Measurements from ENCODE around the gene PDLIM7.

Gene PDLIM7

DNA sequence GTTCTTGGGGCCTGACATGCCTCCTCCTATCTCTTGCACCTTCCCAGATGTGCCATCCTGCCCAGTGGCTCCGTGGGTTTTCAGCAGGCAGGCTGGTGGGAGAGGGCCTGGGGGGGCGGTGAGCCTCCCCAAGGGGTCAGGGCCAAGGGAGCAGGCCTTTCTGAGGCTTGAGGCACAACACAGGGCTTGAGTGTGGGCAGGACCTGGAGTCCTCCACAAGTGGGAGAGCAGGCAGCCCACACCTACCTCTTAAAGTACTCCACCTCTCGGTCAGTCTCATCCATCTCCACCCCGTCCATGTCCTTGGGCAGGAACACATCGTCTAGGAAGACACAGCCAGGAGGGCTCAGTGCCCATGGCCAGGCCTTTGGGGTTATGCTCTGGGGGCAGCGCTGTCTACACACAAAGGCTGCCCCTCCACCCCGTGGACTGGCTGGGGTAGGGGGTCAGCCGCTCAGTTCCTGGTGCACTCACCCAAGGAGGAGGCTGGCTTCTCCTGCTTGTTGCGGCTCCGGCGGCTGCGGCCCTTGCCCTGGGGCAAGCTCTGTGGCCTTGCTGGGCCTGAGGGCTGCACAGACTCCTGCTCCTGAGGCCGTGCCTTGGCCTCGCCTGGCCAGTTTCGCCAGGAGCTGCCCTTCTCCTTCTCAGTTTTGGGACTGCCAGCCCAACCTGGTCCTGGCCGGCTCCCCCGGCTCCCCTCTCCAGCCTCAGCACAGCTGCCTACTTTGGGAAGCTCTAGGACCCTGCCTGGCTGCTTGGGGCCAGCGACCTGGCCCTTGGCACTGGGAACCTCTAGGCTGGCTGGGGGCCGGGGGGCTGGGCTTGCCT is 26.5 kb upstream of the PDLIM7 start:
- no peak for DNase-seq

DNA sequence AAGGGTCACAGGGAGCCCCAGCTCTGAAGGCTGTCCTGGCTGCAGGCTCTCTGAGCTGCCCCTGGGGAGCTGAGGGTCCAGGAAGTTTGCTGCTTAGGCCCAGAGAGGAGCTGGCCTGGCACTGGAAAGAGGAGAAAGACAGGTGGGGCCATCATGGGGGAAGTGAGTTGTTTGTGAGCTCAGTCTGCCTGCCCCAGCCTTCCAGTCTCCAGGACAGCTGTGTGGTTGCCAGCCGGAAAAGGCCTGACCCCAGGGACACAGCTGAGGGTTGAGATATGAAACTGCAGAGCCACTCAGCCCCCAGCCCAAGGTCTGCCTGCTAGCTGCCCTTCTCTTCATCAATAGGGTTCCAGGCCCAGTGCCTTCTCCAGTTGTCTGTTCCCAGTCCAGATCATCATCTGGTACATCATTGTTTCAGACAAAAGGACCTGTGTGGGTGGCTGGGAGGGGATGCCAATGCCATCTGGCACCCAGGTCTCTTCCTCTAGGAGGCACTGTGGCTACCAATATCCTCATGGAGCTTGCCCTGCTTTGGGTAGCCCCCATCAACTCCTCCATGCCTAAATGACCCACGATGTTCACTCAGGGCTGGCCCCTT is 23.6 kb upstream of the PDLIM7 start:
- DNase-seq: no peak

- no peak for DNase-seq
Measured at GRCh38 chr5:177520271-177520670, 22.9 kb upstream of the PDLIM7 start.

DNA sequence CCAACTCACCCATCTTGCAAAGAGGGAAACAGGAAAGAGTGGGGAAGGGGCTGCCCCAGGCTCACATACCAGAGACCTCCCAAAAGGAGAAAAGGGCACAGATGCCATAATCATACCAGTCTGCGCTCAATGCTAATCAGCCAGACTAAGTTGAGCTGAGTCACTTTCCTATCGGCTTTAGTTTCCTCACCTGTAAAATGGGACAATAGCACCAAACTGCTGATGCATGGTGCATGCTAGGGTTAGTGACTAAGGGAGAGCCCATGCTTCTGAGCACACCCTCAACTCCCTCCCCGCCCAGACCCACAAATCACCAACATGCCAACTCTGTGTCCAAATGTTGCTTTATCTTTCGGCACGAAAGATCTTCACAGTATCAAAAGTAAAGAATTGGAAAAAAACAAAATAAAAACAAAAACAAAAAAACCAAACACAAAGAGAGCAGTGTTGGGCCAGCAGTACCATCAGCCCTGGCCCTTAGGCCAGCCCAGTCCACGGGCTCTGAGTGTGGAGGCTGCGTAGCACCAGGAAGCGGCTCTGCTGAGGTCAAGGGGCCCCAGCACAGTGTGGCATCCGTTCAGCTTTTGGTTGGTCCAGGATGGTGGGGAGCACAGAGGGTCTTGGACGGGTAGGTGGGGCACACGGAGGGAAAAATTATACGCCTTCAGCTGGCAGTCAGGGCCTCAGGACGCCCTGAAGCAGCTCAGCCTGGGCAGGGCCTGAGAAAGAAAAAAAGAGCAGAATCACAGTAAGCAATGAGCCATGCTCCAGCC is 22.2 kb upstream of the PDLIM7 start:
- no peak for DNase-seq

DNA sequence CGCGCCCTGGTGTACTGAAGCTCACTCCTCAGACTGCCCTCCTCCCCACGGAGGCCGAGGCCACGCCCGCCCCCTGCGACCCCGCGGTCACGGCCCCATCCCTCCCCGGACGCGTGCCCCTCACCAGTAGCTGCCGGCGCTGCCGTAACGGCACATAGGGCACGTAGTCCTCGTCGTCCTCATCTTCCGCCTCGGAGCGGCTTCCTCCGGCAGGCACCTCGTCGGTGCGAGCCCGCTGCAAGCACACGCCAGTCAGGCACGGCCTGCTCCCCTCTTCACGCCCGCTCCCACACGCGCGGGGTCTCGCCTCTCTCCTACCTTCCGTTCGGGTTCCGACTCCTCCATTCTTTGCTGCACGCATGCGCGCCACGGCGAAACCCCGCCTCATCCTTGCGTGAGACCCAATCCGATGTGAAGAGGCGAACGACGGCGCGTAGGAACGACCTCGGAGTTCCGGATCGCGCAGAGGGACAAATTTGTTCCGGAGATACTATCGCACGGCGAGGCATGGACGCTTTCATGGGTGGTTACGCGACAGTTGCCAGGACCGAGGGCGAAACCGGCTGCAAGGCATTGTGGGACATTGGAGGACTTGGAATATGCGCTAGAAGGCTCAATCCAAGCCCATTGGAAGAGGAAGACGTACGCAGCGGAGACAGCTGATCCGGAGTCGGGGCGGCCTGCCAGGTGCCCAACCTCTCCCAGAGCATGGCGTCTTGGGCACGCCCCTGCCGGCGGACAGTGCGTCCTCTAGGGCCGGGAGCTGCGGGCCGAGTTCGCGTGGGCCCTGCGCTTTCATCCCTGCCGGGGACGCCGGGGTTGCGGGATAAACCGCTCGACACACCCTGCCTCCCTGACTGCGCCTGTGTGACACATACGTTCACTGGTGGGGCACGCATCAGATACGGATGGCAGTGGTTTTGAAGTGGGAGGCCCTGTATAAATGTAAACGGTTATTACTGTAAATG is 19.5 kb upstream of the PDLIM7 start, which contains the start of gene DDX41:
TSS of gene DDX41 (minus strand) at position 361 of the 968 bp plus-strand sequence. CDS start at position 345, 16 bp downstream.
- peak; percentile 95 for DNase-seq

DNA sequence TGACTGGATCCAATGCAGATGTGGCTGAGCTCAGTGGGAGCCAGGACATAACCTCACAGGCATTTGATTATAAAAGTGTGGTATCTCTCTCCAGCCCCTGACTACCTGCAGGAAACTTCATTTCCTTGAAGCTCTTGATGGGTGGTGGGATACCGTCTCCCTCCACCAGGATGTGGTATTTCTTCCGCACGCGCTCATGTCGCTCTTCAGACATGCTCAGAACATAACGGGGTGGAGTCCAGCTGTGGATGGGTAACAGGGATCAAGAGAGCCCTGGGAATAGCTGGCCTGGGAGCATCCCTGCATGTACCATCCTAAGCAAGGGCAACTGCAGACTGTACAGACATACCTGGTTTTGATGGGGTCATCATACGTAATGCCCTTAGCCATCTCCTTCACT is 18.2 kb upstream of the PDLIM7 start:
- no peak for DNase-seq

DNA sequence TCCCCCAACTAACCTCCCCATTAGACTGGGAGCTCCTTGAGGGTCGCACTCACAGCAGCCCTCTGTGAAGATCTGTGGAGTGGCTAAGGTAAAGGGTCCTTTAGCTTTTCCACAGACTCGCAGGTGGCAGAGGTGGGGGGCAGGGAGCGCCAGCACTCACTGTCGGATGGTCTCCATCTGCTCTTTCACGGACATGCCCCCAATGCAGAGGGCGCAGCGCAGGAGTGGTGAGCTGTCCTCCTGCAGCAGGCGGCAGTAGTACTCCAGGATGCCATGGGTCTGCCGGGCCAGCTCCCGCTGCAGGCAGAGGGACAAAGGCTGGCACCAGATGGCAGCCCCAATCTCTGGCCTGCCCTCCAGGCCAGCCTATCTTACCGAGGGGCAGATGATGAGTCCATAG is 17.1 kb upstream of the PDLIM7 start:
- DNase-seq: no peak

DNA sequence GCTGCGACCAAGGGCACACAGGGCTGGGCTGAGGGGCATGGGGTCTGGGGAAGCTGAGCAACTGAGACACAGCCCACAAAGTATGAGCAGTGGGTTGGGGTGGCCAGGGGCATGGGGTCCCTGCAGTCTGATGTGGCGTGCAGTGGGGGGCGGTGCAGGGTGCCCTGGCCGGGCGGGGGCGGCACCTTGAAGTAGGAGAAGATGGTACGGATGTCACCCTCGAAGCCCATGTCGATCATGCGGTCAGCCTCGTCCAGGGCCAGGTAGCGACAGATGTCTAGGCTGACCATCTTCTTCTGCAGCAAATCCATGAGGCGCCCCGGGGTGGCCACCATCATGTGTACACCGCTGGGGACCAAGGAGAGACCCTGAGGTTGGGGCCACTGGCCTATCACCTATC is 16.1 kb upstream of the PDLIM7 start:
- no peak for DNase-seq

DNA sequence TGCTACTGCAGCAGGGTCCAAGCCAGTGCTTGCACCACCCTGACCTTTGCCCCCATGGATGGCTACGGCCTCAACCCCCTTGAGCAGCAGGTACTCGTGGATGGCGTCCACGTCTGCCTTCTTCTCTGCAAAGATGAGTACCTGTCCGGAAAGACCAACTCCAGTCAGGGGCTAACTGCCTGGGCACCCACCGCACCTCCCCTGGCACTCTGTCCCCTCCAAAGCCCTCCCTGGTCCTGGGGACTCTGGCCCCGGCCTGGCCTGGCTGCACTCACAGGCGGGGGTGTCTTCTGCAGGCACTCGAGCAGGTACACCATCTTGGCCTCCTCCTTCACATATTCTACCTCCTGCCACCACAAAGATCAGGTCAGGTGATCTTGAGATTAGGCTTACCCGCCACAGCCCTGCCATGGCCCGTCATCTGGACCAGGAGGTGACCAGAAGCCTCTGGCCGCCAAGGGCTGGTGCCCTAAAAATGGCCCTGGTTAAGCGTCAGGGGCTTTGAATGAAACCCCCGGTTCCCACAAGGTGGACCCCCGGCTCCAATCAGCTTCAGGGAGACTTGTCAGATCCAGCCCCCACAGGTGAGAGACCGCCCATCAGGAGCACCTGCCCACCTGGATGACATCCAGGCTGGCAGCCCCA is 15.5 kb upstream of the PDLIM7 start:
- no peak for DNase-seq

DNA sequence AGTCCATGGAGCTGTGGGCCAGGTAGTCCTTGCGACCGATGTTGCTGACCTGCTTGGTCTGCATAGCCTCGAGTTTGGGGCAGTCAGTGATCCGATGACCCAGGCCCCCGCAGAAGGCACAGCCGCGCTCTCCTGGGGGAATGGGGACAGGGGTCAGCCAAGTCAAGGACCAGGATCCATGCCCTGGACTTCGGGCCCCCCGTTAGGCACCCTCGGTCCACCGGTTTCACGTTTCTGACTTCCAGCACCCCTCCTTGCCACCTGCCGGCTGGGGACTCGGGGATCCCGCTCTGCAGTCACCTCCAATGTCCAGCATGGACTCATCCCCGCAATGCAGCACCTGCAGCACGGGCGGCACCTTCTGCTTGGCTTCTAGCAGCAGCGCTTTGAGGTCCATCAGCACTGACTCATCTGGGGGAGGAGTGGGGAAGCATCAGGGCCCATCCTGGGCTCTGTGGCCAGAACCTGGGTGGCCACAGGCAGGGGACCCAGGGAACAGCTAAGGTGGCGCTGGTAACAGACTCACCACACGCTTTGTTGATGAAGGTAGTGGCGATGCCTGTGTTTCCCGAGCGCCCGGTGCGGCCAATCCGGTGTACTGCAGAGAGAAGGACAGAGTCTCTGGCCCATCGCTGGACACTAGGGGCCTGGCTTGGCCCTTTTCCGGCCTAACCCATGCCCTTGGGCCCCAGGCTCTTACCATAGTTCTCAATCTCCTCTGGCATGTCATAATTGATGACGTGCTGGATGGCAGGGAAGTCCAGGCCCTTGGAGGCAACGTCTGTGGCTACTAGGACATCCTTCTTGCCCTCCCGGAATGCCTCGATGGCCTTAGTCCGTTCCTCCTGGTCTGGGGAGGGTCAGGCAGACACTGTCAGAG is 14.6 kb upstream of the PDLIM7 start:
- no peak for DNase-seq

GRCh38 chr5:177511181-177511580 is 13.8 kb upstream of the PDLIM7 start:
- no peak for DNase-seq

DNA sequence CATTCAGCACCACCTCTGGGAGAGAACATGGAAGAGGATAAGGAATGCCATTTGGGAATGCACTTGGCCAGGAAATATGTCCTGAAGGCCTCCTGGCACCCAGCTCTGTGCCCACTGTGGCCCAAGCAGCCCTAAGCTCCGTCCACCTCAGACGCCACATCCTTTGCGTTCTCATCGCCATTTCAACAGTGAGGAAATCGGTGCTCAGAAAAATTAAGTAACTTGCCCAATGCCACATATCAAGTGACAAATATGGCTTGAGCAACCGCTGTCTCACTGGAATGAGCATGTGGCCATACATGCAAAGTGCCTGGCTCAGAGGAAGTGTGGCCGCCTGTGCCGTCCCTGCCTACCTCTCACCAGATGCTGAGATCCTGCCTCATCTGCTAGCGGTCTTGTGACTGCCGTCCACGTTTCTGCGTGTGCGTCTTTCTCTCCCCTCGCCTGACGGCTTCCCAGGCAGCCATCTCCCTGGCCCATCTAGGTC is 13.2 kb upstream of the PDLIM7 start:
- DNase-seq: no peak

DNA sequence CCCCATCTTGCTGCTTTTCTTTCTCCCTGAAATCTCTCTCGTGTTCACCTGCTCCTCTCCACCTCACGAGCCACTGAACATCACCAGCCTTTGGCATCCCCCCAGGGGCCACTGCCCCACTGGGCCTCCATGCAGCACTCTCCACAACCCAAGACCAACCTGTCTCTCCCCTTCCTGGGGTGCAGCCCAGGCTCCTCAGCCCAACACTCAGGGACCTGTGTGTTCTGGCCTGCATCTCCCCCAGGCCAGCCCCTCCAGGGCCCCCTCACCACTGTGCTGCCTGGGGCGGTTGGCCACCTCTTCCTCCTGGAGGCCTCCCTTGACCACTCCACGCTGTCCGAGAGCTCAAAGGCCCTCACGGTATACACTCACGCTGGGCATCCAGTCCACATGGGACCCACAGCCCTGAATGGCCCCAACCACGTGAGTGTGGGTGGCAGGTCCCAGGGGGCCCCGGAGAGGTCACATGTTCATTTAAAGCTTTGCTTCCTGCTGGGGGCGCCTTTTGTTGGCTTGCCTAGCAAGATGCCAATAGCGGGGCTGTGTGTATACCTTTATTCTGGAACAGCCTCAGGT is 12.7 kb upstream of the PDLIM7 start:
- DNase-seq: no peak

DNA sequence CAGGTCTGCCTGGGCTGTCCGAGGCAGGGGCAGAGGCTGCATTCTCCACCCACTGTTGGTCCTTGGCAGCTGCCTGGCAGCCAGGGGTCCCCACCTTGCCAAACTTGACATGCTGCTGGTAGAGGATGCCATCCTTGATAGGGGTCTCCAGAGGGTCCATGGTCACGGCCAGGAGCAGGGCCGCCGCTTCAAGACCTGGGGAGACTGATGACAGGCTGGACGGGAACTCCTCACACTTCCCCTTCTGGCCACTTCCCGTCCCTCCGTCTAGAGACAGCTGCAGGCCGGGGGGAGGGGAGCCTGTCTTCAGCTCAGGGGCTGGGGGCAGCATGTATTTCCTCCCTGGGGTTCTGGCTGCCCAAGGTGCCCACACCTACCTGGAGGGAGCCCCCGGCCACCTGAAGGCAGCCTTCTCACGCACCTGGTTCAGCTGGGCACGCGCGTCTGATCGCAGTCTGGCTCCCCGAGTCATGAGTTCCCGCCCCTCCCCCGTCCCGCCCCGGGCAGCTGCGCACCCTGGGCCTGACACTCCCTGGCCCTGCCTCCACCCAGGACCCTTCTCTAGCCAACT is 12.1 kb upstream of the PDLIM7 start, which contains the start of gene DOK3:
TSS of gene DOK3 (minus strand) at position 446 of the 571 bp plus-strand sequence. CDS start at position 160, 286 bp downstream.
- DNase-seq: no peak

- DNase-seq: no peak
Measured at GRCh38 chr5:177508837-177509236, 11.4 kb upstream of the PDLIM7 start.

DNA sequence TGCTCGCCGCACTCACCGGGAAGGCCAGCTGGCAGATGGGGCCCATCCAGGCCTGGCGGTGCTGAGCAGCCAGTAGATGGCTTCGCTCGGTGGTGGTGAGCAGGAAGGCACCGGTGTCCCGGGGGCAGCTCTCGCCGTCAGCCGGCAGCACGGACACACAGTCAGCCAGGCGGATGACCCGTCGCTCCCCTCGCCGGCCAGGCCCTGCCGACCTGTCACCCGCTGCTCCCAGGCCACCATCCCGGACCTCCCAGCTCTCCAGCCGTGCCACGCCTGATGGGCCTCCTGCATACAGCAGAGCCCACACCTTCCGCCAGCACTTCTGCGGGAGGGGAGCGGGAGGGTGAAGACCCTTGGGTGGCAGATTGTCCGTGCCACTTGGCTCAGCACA is 10.8 kb upstream of the PDLIM7 start:
- DNase-seq: no peak

- DNase-seq: no peak
Measured at GRCh38 chr5:177507596-177508220, 10.3 kb upstream of the PDLIM7 start.

DNA sequence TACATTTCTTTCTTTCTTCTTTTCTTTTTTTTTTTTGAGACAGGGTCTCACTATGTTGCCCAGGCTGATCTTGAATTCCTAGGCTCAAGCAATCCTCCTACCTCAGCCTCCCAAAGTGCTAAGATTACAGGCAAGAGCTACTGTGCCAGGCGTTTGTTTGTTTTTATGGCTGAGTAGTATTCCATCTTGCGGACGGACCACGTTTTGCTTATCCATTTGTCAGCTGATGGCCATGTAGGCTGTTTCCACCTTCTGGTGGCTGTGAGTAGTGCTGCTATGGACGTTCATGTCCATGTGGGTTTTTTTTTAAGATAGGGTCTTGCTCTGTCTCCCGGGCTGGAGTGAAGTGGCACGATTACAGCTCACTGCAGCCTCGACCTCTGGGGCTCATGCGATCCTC is 9.8 kb upstream of the PDLIM7 start:
- DNase-seq: no peak

- no peak for DNase-seq
Measured at GRCh38 chr5:177505075-177505474, 7.7 kb upstream of the PDLIM7 start.
